Measurements from ENCODE around the gene KANK2. TPM values are rescaled to one million over a fixed set of nuclear protein-coding genes. Genes with fewer than 3 reads are reported as not detected.

KANK2 gene
- total RNA-seq, 2 donors from 2014 or later, result 74.2 to 87.7 TPM

DNA sequence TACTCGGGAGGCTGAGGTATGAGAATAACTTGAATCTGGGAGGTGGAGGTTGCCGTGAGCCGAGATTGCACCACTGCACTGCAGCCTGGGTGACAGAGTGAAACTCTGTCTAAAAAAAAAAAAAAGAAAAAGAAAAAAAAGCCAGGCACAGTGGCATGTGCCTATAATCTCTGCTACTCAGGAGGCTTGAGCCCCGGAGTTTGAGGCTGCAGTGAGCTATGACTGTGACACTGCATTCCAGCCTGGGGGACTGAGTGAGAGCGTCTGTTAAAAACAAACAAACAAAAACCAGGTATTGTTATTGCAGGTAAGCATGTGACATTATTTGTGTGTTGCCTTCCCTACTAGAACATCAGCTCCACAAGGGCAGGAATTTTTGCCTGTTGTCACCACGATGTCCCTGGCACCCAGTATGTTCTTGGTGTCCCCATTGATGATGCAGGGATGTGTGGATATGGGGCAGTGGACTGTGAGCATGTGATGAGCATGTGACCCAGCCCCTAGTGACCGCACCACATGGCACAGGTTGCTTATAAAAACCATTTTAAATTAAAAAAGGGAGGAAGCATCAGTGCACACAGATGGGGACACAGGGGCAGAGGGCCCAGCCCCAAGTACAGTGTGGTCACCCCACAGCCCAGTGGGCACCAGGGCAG, 1.6 kb upstream of the KANK2 start:
- 87 to 96% methylated on average over 5 to 7 of the region's 7 CpGs for WGBS, 2 experiments (ENCODE audit: insufficient coverage in 1 of 2, insufficient read length in 1 of 2)
- no peaks in the 10 kb centered on the region for H3K27me3 ChIP-seq (ENCODE audit: control insufficient read depth, insufficient read depth, low read length, poor library complexity, severe bottlenecking)
- Mint-ChIP-seq H3K36me3 (ENCODE audit: low read depth) (peaks cover 7% of the 10 kb centered on the region), H3K27me3 (ENCODE audit: insufficient read depth) (no peaks in the 10 kb centered on the region), H3K4me1 (peaks cover 7% of the 10 kb centered on the region), H3K9me3 (no peaks in the 10 kb centered on the region), H3K27ac (peak overlapping the region; percentile 84), H3K4me3 (peak overlapping the region; percentile 75)
- H3K4me1 ChIP-seq (ENCODE audit: control insufficient read depth, insufficient read depth, low read length), result no peaks in the 10 kb centered on the region
- no peaks in the 10 kb centered on the region for H3K9me3 ChIP-seq (ENCODE audit: control insufficient read depth, low read length)
- TF ChIP-seq, protein P1, sequence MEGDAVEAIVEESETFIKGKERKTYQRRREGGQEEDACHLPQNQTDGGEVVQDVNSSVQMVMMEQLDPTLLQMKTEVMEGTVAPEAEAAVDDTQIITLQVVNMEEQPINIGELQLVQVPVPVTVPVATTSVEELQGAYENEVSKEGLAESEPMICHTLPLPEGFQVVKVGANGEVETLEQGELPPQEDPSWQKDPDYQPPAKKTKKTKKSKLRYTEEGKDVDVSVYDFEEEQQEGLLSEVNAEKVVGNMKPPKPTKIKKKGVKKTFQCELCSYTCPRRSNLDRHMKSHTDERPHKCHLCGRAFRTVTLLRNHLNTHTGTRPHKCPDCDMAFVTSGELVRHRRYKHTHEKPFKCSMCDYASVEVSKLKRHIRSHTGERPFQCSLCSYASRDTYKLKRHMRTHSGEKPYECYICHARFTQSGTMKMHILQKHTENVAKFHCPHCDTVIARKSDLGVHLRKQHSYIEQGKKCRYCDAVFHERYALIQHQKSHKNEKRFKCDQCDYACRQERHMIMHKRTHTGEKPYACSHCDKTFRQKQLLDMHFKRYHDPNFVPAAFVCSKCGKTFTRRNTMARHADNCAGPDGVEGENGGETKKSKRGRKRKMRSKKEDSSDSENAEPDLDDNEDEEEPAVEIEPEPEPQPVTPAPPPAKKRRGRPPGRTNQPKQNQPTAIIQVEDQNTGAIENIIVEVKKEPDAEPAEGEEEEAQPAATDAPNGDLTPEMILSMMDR (conservative IDR thresholded peaks at IDR 0.05), result no peak
- no peaks in the 10 kb centered on the region for H3K36me3 ChIP-seq (ENCODE audit: control insufficient read depth, insufficient read depth, low read length)
- DNase-seq, result peak; percentile 67
- no peak overlapping the region for H3K9ac ChIP-seq (ENCODE audit: extremely low read depth, low read length, poor library complexity, severe bottlenecking)
- H3K27ac ChIP-seq (ENCODE audit: low read depth, low read length), result no peak overlapping the region
- H3K4me3 ChIP-seq (ENCODE audit: low read length), result no peak overlapping the region

DNA sequence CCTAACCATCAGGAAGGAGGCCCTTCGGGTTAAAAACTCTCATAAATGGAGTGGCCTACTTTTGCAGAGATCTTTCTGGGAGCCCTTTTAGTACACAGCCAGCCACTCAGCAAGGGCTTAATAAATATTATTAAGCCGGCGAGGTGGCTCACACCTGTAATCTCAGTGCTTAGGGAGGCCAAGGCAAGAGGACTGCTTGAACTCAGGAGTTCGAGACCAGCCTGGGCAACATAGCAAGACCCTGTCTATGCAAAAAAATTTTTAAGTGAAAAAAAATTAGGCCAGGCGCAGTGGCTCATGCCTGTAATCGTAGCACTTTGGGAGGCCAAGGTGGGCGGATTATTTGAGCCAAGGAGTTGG, 810 bp upstream of the KANK2 start:
- Histone ChIP-seq H3K4me3 (ENCODE audit: low read length) (peak overlapping the region; percentile 68), H3K36me3 (ENCODE audit: control insufficient read depth, insufficient read depth, low read length) (no peaks in the 10 kb centered on the region), H3K9me3 (ENCODE audit: control insufficient read depth, low read length) (no peaks in the 10 kb centered on the region), H3K4me1 (ENCODE audit: control insufficient read depth, insufficient read depth, low read length) (no peaks in the 10 kb centered on the region), H3K27ac (ENCODE audit: low read depth, low read length) (no peak overlapping the region), H3K9ac (ENCODE audit: extremely low read depth, low read length, poor library complexity, severe bottlenecking) (peak overlapping the region; percentile 44), H3K27me3 (ENCODE audit: control insufficient read depth, insufficient read depth, low read length, poor library complexity, severe bottlenecking) (no peaks in the 10 kb centered on the region)
- no peak for DNase-seq
- Mint-ChIP-seq H3K36me3 (ENCODE audit: low read depth) (peaks cover 7% of the 10 kb centered on the region), H3K27ac (peak overlapping the region; percentile 96), H3K9me3 (no peaks in the 10 kb centered on the region), H3K27me3 (ENCODE audit: insufficient read depth) (no peaks in the 10 kb centered on the region), H3K4me3 (peak overlapping the region; percentile 75), H3K4me1 (peaks cover 7% of the 10 kb centered on the region)
- TF ChIP-seq, protein P1 (conservative IDR thresholded peaks at IDR 0.05), result no peak
- 81 to 85% methylated on average over 5 to 7 of the region's 7 CpGs for WGBS, 2 experiments (ENCODE audit: insufficient coverage in 1 of 2, insufficient read length in 1 of 2)

DNA sequence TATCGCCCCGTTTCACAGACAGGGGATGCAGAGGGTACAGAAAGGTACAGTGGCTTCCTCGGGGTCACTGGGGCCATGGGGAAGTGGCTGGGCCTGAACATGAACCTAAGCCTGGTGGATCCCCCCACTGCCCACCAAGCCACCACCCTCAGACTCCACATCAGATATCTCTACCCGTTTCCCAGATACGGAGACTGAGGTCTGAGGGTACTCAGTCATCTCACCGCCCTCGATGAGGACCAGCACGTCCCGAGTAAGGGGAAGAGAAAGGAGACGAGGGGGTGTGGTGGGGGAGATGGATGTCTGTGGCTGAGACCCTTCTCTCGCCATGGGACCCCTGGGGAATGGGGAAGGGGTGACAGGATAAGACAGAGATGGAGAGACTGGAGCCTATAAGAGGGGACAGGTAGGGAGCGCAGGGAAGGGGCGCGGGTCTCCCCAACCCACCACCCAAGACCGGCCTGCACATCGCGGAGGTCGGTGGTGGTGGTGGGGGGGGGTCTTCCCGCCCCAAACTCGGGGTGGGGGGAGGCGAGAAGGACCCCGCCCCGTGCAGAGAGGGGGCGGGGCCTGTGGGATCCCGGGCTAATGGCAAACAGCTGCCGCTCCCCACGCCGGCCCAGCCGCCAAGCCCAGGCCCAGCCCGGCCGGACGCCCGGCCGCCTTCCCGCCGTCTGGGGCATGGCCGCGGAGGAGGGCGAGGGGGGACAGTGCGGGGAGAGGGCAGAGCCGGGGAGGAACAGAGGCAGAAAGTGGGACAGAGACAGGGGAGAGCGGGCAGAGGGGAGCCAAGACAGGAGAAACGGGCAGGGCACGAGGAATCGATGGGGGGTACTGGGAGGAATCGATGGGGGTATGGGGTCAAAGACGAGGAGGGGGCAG, 698 bp downstream of the KANK2 start:
- WGBS, 2 experiments (ENCODE audit: insufficient coverage in 1 of 2, insufficient read length in 1 of 2), result 20 to 46% methylated on average over 6 to 42 of the region's 47 CpGs
- peak overlapping the region; percentile 75 for H3K4me3 Mint-ChIP-seq
- Histone ChIP-seq H3K27ac (ENCODE audit: low read depth, low read length) (no peak overlapping the region), H3K4me3 (ENCODE audit: low read length) (peak overlapping the region; percentile 89), H3K4me1 (ENCODE audit: control insufficient read depth, insufficient read depth, low read length) (no peaks in the 10 kb centered on the region), H3K9me3 (ENCODE audit: control insufficient read depth, low read length) (no peaks in the 10 kb centered on the region), H3K36me3 (ENCODE audit: control insufficient read depth, insufficient read depth, low read length) (peaks cover 6% of the 10 kb centered on the region), H3K27me3 (ENCODE audit: control insufficient read depth, insufficient read depth, low read length, poor library complexity, severe bottlenecking) (no peaks in the 10 kb centered on the region), H3K9ac (ENCODE audit: extremely low read depth, low read length, poor library complexity, severe bottlenecking) (peak overlapping the region; percentile 72)
- peak; percentile 79 for DNase-seq
- peaks cover 7% of the 10 kb centered on the region for H3K4me1 Mint-ChIP-seq
- H3K36me3 Mint-ChIP-seq (ENCODE audit: low read depth), result peaks cover 19% of the 10 kb centered on the region
- H3K27ac Mint-ChIP-seq, result peak overlapping the region; percentile 74
- H3K27me3 Mint-ChIP-seq (ENCODE audit: insufficient read depth), result no peaks in the 10 kb centered on the region
- TF ChIP-seq, protein P1 (conservative IDR thresholded peaks at IDR 0.05), result no peak
- no peaks in the 10 kb centered on the region for H3K9me3 Mint-ChIP-seq
